Umbilical cord (tissue), 2 donors: ENCODE results near the gene OR2H1. TPM values are rescaled to one million over a fixed set of nuclear protein-coding genes. Genes with fewer than 3 reads are reported as not detected.

Experiments used
- DNase-seq: peaks from one replicate; pipeline ENCODE4 v3.0.0-alpha.2; 2015; ENCODE audit warnings: low spot score
- total RNA-seq: library from RNA; depleted of rRNA; stranded (reverse); fragments of >200 nt; gene quantifications from one replicate; pipeline ENCODE4 v1.2.3, GENCODE V29; 2014; ENCODE audit warnings: low replicate concordance; ENCODE audit not compliant: insufficient read depth

Gene OR2H1
- total RNA-seq, 1 donor from 2014 or later: 1.2 TPM

- DNase-seq: no peak
These were observed 52.8 kb downstream of the OR2H1 start for GRCh38 chr6:29509711-29510110.

- no peak for DNase-seq
These were observed 53.2 kb downstream of the OR2H1 start for GRCh38 chr6:29510202-29510601.

- DNase-seq: no peak
These were observed 53.9 kb downstream of the OR2H1 start for GRCh38 chr6:29510746-29511300.

Other genes with a start within 250 kb of the OR2H1 start
- 1.4 TPM for gene OR14J1, start 155.5 kb upstream of the OR2H1 start, total RNA-seq
- 9.1 TPM for gene OR5V1, start 88.3 kb upstream of the OR2H1 start, total RNA-seq
- gene OR12D3, start 81.9 kb upstream of the OR2H1 start, total RNA-seq: 3.6 TPM
- not detected for gene OR12D2, start 61.5 kb upstream of the OR2H1 start, total RNA-seq
- 1.7 TPM for gene OR12D1, start 42.2 kb upstream of the OR2H1 start, total RNA-seq
- gene OR10C1, start 17.8 kb upstream of the OR2H1 start, total RNA-seq: 3.1 TPM
- 4.8 TPM for gene OR11A1, start 84 bp upstream of the OR2H1 start, total RNA-seq
- 1.4 TPM for gene MAS1L, start 30.8 kb downstream of the OR2H1 start, total RNA-seq
- gene UBD, start 102.6 kb downstream of the OR2H1 start, total RNA-seq: 1.9 TPM
- 0.48 TPM for gene OR2H2, start 128.0 kb downstream of the OR2H1 start, total RNA-seq
- gene GABBR1, start 176.0 kb downstream of the OR2H1 start, total RNA-seq: 32.0 TPM
- gene MOG, start 199.9 kb downstream of the OR2H1 start, total RNA-seq: 2.9 TPM
- not detected for gene ZFP57, start 224.0 kb downstream of the OR2H1 start, total RNA-seq